HT-29 (cell line): ENCODE measurements around the gene APOLD1. TPM values are rescaled to one million over a fixed set of nuclear protein-coding genes. Genes with fewer than 3 reads are reported as not detected.
"Not testable (repeated sequence)": the region's sequence is repeated elsewhere in the genome, so short reads cannot be mapped to it uniquely, and the experiment has no call there.

Source experiments
- DNase-seq: peaks from one replicate; pipeline ENCODE4 v3.0.0-alpha.2; 2015; ENCODE audit warnings: low spot score
- total RNA-seq: library from RNA; depleted of rRNA; stranded (reverse); fragments of >200 nt; shearing (Covaris generic); gene quantifications from 2 replicates; pipeline ENCODE4 v1.2.3, GENCODE V29; 2014

The APOLD1 gene
- total RNA-seq, 1 experiment from 2014 or later = 2.4 TPM

DNA sequence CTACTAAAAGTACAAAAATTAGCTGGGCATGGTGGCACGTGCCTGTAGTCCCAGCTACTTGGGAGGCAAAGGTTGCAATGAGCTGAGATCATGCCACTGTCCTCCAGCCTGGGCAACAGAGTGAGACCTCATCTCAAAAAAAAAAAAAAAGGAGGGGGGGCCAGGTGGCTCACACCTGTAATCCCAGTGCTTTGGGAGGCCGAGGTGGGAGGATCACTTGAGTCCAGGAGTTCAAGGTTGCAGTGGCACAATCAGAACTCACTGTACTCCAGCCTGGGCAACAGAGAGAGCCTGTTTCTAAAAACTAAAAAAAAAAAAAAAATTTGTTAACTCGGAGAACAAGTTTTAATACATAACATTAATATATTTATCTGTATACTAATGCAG, 22.1 kb downstream of the APOLD1 start:
- DNase-seq = not testable (repeated sequence)

DNA sequence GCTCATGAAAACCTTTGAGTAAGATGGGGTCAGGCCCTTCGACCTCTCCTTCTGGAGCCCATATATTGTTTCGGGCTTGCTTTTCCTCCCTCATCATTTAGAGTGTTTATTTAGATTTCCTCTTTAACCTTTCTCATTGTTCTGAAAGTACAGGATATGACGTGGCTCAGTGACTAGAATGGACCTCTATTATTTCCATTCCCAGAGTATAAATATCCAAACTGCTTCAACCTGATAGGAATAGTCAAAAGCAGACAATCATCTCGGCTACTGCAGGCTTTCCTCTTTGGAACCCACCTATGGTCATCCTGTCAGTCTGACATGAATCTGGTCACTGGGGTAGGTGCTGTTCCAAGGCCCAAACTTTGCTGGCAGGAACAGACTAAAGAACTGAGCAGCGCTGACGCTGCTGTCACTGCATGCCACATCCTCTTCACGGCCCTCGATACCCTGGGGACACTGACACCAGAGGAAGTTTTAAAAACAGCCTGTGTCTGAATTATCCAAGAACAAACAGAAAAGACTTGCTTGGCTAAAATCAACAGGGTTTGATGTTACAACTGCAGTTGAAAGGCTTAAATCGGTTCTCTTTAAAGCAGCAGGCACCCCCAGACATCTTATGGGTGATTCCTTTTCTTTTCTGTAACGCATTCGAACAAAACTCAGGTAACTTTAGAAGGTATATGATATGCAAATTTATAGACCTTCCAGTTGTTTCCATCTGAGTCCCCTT, 22.7 kb downstream of the APOLD1 start:
- no peak for DNase-seq

DNA sequence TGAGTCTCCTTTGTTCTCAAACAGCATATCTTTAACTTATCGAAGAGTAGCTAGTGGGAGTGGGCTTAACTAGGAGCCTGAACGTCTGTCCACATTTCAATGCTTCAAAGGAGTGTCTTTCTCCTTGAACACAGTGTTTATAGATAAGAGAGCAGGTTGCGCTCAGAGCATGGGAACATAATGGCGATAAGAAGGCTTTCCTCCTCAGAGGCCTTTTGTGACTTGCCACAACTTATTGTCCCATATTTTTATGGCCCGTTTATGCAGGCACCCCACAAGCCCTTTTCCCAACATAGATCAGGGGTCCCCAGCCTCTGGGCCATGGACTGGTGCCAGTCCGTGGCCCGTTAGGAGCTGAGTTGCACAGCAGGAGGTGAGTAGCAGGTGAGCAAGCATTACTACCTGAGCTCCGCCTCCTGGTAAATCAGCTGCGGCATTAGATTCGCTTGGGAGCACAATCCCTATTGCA, 25.1 kb downstream of the APOLD1 start:
- DNase-seq = no peak

DNA sequence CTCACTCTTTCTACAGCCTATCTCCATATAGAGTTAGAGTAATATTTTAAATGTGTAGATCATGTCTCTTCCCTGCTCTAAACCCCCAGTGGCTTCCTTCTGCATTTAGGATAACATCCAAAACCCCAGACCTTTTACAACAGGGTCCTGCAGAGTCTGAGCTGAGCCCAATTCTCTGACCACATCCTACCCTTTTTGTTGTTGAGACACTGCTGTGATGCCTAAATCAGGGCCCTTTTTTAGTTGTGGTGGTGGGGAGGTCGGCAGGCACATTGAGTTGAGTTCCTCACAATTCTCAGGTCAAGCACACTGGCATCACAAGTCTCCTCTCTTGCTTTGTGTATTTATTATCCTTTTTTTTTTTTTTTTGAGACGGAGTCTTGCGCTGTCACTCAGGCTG, 25.9 kb downstream of the APOLD1 start:
- DNase-seq = no peak

DNA sequence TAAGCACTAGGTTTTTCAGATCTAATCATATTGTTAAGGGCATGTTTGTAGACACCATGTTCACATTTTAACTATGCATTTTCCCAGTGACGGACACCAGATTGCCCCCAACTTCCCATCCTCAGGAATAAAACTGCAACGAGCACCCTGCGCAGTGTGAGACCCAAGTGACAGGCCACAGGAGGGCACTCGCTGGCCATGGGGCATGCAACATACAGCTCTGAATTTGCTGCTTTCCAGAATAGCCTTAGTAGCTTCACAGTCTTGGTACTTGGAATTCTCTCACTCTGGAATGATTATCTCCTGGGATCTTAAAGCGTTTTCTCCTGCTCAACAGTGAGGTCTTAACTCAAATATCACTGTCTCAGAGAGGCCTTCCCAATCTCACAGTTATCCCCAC, 26.7 kb downstream of the APOLD1 start:
- peak; percentile 82 for DNase-seq

DNA sequence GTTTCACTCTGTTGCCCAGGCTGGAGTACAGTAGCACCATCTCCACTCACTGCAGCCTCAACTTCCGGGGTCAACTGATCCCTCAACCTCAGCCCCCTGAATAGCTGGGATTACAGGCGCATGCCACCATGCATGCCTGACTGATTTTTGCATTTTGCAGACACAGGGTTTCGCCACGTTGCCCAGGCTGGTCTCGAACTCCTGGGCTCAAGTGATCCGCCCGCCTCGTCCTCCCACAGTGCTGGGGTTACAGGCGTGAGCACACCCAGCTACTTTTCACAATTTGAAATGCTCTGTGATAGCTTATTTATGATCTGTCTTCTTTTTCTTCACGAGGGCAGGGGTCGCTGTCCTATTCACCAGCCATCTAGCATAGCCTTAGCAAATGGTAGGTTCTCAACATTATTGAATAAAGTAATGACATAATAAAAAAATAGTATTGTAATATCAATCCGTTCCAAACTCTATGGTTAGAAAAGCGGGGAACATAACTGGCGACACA, 27.2 kb downstream of the APOLD1 start:
- DNase-seq = no peak

DNA sequence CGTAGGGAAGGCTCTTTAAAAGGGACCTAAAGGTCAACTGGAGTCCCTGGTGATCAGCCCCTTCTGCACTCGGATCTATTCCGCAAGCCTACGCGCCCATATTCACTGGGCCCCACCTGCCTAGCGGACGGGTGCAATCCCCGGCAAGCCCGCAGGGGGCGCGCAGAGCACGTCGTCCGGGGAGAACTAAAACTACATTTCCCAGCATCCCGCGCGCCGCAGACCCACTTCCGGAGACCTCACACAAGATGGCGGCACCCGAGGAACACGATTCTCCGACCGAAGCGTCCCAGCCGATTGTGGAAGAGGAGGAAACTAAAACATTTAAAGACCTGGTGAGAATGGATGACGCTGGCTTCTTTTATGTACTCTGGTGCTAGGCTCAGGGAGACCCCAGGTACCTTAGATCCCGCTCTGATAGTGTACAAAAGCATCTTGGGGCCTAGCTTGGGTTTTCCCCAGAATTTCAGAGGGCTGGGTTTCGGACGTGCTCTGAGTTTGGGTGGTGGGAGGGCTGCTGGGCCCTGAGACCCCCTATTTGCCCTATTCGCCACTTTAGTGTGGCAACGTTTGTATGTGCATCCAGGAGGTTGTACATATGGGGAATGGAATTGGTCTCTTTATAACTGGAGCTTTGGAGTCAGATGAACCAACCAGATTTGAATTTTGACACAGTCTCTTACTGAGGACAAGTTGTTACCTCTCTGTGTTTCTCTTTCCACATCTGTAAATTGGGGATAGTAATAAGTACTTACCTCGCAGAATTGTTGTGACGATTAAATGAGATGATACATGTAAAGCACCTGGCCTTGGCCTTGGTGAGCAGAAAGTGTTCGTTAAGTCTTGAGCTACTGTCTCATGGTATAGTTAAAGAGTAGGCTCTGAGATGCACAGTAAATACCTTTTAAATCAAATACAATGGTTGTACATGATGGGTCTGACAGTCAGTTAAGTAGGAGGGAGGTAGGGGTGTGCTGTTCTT, 28.0 kb downstream of the APOLD1 start, which contains the start of gene DDX47:
Gene DDX47 (plus strand): TSS at position 227 of the 982 bp plus-strand sequence. CDS start 22 bp downstream, at position 249.
- peak; percentile 96 for DNase-seq

DNA sequence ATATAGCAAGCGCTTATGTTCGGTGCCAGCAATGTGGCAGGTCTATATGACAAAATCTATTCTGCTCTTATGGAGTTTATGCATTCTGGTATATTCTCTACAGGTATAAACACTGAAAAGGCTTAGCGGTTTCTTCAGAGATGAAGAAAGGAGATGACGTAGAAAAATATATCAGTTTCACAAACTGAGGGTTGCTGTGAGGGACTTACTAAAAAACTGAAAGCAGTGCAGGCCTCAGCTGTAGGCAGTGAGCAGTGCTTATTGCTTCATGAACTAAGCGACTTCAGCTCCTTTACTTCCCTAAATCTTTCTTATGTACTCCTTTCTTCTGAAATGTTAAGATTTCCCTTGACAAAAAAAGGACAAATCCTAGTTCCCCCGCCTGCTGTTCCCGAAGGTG, 32.2 kb downstream of the APOLD1 start:
- DNase-seq = no peak

DNA sequence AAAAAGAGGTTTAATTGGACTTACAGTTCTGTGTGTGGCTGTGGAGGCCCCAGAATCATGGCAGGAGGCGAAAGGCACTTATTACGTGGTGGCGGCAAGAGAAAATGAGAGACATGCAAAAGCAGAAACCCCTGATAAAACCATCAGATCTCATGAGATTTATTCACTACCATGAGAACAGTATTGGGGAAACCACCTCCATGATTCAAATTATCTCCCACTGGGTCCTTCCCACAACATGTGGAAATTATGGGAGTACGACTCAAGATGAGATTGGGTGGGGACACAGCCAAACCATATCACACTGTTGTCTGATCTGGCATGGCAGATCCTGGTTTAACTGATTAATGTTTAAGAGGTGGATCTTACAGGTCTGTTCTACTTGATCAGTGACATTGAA, 33.2 kb downstream of the APOLD1 start:
- DNase-seq = no peak

DNA sequence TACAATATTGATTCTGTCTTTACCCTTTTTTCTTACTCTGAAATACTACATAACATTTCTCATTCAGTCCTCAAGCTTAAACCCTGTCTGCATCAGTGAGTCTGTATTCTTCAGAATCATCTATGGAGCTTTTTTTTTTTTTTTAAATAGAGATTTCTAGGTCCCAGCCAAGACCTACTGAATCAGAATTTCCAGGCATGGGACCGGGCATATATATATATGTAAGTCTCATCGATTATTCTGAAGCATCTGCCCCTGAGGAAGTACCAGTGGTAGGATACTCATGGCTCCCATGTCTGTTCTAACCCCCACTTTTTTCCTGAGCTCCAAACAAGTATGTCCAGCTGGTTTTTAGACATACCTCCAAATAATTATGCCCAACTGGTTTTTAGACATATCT, 33.8 kb downstream of the APOLD1 start:
- no peak for DNase-seq

DNA sequence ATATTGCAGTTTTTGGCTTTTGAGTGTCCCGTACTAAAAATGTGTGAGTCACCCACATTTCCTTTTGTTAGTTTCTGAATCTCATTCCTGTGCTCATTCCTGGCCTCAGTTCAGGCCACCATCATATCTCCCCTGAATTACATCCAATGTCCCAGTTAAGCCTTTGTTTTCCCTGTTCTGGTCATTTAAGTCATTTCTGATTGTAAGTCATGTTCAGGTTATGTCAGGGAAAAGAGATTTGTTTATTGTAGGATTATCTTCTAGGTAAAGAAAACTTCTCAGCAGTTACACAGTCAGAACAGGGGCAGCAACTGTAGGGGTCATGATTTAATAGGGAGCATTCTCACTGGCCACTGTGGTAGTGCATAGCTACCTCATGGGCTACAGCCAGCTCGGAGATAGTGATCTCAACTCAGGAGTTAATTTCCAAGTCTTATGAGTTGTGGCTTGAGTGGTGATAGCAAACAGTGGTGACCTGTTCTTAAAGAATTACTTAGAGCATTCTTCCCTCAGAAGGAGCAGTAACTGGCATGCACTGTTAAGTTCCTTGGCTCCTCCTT, 34.4 kb downstream of the APOLD1 start:
- peak; percentile 73 for DNase-seq

DNA sequence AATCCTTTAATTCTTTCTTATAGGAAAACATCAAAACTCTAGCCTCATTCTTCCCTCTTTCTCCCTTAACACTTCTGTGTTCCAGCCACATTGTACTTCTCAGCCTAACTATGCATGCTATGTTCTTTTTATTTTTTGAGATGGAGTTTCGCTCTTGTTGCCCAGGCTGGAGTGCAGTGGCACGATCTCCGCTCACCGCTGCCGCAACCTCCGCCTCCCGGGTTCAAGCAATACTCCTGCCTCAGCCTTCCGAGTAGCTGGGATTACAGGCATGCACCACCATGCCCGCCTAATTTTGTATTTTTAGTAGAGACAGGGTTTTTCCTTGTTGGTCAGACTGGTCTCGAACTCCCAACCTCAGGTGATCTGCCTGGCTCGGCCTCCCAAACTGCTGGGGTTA, 34.9 kb downstream of the APOLD1 start:
- not testable (repeated sequence) for DNase-seq

DNA sequence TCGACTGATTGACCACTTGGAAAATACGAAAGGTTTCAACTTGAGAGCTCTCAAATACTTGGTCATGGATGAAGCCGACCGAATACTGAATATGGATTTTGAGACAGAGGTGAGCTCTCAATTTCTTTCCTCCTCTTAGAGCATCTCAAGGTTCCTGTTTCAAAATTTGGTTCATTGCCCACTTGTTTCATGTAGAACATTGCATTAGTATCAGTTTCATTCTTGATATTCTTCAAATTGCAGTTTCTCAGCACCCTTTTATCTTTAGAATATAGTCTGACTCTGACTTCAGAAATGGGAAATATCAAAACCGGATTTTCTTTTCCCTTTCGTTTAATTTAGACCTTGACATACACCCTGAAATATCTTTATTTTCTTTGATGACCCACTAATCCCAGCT, 36.5 kb downstream of the APOLD1 start:
- DNase-seq = no peak

DNA sequence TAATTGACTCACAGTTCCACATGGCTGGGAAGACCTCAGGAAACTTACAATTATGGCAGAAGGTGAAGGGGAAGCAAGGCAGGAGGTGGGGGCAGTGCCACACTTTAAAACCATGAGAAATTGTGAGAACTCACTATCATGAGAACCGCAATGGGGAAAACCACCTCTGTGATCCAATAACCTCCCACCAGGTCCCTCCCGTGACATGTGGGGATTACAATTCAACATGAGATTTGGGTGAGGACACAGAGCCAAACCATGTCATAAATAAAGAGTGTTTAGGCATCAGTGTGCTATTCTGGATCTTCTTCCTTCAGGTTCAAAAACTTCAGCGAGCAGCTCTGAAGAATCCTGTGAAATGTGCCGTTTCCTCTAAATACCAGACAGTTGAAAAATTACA, 37.4 kb downstream of the APOLD1 start:
- DNase-seq = no peak

DNA sequence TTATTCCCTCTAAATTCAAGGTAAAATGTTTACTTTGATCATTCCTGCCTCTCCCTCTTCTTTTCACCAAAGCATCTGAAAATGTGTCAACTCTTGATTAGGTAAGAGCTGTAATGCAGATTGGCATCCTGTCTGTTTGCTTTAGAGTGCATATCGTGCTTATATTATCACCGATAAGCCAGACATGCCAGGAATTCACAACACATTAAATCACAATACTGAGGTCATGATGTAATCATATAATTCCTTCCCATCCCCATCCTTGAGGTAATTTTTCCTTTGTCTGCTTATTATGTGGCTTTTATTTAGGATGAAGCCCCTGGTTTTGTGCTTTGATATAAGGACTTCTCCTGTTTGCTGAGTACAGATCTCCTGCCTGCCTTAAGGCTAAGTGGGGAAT, 37.8 kb downstream of the APOLD1 start:
- DNase-seq = no peak

DNA sequence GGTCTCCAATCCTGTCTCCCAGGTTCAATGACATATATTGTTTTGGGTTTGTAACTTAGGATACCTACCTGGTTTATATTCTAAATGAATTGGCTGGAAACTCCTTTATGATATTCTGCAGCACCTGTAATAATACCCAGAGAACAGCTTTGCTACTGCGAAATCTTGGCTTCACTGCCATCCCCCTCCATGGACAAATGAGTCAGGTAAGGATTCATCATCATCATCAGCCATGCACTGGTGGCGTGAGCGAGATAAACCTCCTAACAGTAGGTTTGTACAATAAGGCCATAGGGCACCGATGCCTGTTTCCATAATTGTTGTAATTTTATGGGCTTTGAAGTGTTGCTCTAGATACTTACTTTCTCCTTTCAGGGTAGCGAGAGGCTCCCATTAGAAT, 38.4 kb downstream of the APOLD1 start:
- no peak for DNase-seq

DNA sequence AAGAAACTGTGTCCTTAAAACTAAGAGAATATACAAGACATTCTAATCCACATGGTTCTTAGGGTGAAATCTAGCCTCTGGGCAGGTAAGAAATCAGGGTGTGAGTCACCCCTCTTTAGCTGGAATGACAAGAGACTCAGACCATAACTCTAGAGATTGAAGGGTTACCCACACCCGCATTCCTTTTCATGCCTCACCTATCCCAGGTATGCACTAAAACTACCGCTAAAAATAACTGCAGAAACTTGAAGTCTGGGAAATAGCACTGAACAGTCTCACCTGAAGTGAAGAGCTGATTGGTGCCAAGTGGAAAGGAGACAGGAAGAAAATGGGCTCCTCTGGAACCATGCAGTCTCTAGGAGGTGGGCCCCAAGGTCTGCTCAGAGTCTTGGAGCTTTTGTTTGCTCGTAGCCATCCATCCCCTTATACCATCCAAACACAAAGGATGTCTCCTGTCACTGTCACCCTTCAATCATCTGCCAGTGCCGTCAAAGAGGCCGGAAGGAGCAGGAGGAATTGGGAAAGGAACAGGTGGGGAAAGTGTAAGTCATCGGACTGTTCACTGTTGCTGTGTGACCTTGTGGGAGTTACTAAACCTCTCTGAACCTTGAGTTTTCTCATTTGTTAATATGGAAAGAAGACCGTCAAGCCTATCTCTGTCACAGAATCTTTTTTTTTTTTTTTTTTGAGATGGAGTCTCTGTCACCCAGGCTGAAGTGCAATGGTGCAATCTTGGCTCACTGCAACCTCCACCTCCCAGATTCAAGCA, 50.1 kb downstream of the APOLD1 start:
- peak; percentile 89 for DNase-seq

DNA sequence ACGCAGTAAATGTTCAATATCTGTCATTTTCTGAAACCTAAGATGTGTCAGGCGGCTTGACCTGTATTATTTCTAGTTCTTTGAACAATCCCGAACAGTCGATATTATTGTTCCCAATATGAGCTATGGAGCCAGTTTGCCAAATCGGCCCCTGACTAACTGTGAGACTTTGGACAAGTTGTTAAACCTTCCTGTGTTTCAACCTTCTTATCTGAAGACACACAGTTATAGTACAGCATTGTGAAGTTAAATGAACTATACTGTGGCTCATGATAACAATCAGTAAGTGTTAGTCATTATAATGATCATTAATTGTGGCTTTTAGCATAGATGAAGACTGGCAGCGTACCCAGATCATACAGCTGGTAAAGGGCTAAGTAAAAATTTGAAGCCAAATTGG, 51.1 kb downstream of the APOLD1 start:
- peak; percentile 73 for DNase-seq

DNA sequence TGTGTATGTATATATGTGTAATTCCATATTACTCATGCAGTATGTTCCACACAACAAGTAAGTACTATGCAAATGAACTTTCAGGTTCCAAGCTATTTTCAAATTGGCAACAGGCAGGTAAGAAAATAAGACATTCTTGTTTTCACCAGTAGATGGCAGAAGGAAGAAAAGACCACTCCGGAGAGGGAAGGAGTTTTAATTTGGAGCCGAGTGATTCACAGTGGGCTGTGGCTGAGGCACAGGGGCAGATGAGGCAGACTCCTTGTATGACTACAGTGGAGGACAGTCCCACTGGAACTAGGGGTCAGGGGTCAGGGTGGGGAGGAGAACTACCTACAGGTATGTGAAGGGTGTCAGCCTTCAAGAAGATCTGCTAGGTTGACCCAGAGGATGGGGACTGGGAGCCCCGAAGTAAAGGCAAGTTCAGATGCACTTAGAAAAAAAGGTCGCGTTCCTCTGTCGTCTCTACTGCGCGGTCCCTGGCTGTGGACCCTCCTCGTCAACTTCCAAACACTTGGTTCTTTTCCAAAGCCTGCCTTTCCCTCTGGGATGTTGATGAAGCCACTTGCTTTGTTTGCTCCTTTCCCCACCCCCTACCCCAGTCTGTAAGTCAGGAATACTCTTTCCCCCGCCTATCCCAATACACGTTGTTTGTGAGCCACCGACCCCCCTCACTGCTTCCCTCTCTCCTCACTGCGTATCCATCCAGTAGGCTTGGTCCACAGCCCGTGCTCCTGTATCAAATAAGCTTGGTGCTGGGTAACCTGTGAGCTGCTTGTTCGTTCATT, 51.8 kb downstream of the APOLD1 start:
- DNase-seq = peak; percentile 88

DNA sequence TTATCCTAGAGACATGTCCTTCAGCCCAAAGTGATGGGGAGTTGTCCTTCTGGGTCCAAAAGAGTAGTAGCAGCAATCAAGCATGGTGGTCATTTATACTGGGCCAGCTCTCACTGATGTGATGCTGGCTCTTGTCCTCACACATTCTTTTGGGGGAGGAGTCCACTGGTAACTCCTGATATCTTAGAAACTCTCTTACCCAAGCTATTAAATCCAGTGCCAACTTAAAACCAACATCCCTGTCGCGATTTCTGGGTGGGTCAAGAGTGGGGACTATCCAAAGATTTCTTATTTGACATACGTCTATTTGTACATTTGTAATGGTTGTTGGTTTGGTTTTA, 52.3 kb downstream of the APOLD1 start:
- peak; percentile 33 for DNase-seq

DNA sequence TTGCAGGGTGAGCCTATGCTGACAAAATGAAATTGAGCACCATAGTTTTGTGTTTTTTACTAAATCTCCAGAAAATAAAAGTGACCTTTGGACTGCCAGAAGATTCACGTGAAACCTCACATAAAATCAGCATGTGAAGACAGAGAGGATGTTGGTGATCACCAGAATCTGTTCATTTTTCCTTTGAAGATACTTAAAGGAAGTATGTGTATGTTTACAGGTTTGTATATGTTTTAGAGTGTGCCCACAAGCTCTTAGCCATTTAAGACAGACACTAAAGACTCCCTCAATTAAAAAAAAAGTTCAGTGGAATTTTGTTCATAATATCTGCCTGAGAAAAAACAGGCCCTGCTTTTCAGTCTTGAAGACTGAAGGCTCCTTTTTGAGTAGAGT, 53.5 kb downstream of the APOLD1 start:
- no peak for DNase-seq
